Activated CD8-positive, alpha-beta memory T cell treated with anti-CD3 and anti-CD28 coated beads, Interleukin-2, amount 10 ng/mL, durations not matched to agents 7 days and 5 days (primary cell): ENCODE data around the gene CDKN1A. TPM values are rescaled to one million over a fixed set of nuclear protein-coding genes. Genes with fewer than 3 reads are reported as not detected.

Experiments used
- total RNA-seq, 2 experiments: library from RNA; stranded (reverse); gene quantifications; one replicate each; pipeline ENCODE4 v1.2.3, GENCODE V29; 2021

CDKN1A gene
- total RNA-seq, 2 experiments from 2014 or later = 67.5 to 109 TPM

Other genes with a start within 250 kb of the CDKN1A start
- gene PXT1, start 235.9 kb upstream of the CDKN1A start, total RNA-seq = under 1 TPM in 1 of 2 experiments, not detected in 1; 0.32 TPM
- gene KCTD20, start 235.7 kb upstream of the CDKN1A start, total RNA-seq = 10 to 100 TPM; 53.9 to 65.0 TPM
- 10 to 100 TPM; 47.7 to 54.7 TPM for gene STK38, start 131.2 kb upstream of the CDKN1A start, total RNA-seq
- 100 to 1,000 TPM; 416 to 514 TPM for gene SRSF3, start 84.4 kb upstream of the CDKN1A start, total RNA-seq
- gene RAB44, start 19.1 kb downstream of the CDKN1A start, total RNA-seq = not detected
- under 1 TPM; 0.79 to 0.94 TPM for gene CPNE5, start 160.7 kb downstream of the CDKN1A start, total RNA-seq
- 10 to 100 TPM; 30.8 to 39.9 TPM for gene PPIL1, start 196.1 kb downstream of the CDKN1A start, total RNA-seq
- gene C6orf89, start 207.2 kb downstream of the CDKN1A start, total RNA-seq = 10 to 100 TPM; 46.4 to 47.7 TPM